Mammary epithelial cell (primary cell): Measurements from ENCODE around the gene DDX4.

Source experiments
- EZH2 ChIP-seq: IDR thresholded peaks from 2 replicates; pipeline ENCODE4 v1.6.1; 2012; ENCODE audit warnings: low read length, inconsistent platforms, borderline replicate concordance
- TF ChIP-seq, protein P1 (sequence below), 2 donors: IDR thresholded peaks in 1 of 2; conservative IDR thresholded peaks in 1 of 2; 2 replicates each; pipeline ENCODE4 v1.5.1; 2011 to 2012; ENCODE audit warnings: inconsistent platforms in 2 of 2, low read length in 2 of 2, mild to moderate bottlenecking in 2 of 2, control low read depth in 1 of 2, low read depth in 1 of 2; ENCODE audit not compliant: insufficient read depth in 1 of 2; ENCODE audit errors: extremely low read depth in 1 of 2

GRCh38 chr5:55758231-55758630, 20.4 kb downstream of the DDX4 start:
- TF ChIP-seq, protein P1, sequence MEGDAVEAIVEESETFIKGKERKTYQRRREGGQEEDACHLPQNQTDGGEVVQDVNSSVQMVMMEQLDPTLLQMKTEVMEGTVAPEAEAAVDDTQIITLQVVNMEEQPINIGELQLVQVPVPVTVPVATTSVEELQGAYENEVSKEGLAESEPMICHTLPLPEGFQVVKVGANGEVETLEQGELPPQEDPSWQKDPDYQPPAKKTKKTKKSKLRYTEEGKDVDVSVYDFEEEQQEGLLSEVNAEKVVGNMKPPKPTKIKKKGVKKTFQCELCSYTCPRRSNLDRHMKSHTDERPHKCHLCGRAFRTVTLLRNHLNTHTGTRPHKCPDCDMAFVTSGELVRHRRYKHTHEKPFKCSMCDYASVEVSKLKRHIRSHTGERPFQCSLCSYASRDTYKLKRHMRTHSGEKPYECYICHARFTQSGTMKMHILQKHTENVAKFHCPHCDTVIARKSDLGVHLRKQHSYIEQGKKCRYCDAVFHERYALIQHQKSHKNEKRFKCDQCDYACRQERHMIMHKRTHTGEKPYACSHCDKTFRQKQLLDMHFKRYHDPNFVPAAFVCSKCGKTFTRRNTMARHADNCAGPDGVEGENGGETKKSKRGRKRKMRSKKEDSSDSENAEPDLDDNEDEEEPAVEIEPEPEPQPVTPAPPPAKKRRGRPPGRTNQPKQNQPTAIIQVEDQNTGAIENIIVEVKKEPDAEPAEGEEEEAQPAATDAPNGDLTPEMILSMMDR (conservative IDR thresholded peaks at IDR 0.05 in 1 of 2, IDR thresholded peaks at IDR 0.05 in 1 of 2; ENCODE audit: extremely low read depth in 1 of 2, insufficient read depth in 1 of 2, low read depth in 1 of 2, low read length in 2 of 2) = no peak
- TF ChIP-seq EZH2 = no peak
